Stimulated activated CD8-positive, alpha-beta memory T cell treated with anti-CD3 and anti-CD28 coated beads, Interleukin-7, amount 100 ng/mL, for 24 hours (primary cell): ENCODE data around the gene FGA.
"Not testable (repeated sequence)": the region's sequence is repeated elsewhere in the genome, so short reads cannot be mapped to it uniquely, and the experiment has no call there.

Experiments
- DNase-seq: peaks from one replicate; pipeline ENCODE4 v3.0.0-alpha.2; 2020; ENCODE audit warnings: low read depth

FGA gene

DNA sequence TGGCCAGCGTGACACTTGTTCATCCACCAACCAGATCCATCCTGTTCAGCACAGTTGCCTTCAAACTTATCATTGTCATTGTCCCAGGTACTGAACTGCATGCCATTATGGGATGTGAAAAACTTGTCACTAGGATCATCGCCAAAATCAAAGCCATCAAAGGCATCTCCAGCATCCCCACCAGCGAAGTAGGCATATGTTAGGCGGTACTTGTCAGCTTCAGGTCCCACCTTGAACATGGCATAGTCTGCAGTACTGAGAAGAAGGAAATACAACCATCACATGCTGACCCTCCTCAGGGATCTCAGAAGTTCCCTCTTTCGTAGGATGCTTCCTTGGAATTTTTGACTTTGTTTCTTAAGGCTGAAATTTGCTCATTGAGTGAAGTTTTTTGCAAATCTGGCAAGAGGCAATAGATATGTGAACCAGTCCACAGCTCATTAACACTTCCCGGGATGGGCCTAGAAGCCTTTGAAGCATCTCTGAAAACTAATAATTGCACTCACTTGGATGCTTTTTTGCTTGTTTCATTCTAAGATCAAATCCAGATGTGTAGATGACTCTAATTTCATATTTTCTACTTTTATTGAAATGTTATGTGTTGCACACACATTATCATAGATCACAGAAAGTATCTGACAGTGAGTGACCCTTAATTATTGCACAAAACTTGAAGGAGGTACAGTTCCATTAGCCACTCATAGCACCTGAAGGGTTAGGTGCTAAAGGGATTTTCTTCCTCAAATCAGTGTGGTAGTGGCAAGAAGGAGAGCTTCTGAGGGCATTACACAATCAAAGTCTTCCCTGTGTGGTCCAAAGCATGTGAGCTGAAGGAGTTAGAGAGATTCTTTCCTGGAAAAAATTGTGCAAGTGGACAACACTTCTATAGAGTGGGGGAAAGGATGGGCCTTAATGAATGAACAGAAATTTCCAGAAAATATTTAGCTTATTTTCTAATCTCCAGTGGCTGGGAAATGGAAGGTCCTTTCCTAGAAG is 16.5 kb upstream of the FGA start:
- no peak for DNase-seq

DNA sequence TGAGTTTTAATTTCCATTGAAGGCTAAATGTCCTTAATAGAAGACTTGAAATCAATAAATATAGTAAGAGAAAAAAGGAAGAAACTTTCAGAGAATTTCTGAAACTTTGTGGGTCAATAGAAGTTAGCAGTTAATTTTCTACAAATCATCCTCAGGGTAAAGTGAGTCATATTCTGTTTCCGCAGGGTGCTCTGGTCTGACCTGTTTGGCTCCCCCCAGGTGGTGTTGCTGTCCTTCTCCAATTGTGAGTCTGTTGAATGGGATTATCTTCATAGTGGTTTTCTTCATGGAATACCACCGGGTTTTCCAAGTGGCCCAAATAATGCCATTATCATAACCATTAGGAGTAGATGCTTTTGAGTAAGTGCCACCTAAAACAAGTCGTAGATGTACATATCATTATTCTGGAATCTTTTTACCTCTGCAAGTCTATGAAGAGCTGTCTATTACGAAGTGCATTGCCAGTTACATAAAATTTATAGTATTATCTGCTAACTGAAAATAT is 14.2 kb upstream of the FGA start:
- DNase-seq: no peak

DNA sequence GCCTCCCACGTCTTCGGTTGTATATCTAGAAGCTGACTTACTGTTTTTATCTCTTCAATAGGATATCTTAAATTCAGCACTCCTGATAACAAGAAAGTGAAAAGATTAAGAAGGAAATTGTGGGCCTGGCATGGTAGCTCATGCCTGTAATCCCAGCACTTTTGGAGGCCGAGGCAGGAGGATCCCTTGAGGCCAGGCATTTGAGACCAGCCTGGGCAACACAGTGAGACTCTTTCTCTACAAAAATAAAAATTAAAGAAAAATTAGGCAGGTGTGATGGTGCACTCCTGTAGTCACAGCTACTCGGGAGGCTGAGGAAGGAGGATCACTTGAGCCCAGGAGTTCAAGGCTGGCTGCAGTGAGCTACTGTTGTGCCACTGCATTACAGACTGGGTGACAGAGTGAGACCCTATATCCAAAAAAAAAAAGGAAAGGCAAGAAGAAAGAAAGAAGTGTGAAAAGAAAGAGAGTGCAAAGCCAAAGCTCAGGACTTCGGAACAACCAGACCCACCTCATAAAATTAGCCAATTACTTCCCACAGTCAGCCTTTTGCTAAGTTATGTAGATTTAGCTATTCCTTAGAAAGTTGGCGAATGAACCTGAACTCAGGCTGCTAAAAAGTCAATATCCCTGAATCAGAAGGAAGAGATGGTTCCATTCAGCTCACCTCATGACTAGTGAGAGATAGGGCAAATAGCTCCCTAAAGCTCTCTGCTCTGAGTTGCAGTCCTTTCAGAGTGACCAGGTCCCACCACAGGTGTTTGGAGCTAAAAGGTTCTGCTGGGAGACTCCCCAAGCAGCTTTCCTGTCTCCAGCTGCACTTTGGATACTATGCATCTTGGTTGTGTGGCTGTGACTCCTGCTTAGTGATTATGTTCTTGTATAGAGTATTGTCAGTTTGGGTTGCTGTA is 12.7 kb upstream of the FGA start:
- DNase-seq: no peak

DNA sequence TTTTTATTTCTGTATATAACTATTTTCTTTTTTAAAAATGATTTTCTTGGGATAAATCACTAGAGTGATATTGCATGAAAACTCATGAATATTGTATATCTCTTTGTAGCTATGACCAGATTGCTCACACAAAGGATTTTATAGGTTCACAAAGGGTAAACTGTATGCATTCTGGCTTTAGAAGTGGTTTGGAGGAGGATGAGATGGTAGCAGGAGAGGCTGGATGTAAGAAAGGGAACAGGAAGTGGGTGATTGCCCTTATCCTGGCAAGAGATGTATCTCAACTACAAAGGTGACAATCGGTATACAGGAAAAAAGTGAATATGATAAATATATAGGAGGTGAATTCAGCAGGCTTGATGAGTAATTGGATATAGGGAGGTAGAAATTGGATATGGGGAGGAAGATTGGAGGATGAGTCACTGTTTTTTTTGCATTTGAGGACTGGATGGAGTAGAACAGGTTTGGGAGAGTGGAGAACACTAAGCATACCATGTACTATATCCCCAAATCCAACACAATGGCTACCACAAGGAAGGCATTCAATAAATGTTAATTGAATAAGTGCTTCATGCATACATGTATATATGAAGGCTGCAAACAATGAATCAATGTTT is 12.0 kb upstream of the FGA start:
- no peak for DNase-seq

DNA sequence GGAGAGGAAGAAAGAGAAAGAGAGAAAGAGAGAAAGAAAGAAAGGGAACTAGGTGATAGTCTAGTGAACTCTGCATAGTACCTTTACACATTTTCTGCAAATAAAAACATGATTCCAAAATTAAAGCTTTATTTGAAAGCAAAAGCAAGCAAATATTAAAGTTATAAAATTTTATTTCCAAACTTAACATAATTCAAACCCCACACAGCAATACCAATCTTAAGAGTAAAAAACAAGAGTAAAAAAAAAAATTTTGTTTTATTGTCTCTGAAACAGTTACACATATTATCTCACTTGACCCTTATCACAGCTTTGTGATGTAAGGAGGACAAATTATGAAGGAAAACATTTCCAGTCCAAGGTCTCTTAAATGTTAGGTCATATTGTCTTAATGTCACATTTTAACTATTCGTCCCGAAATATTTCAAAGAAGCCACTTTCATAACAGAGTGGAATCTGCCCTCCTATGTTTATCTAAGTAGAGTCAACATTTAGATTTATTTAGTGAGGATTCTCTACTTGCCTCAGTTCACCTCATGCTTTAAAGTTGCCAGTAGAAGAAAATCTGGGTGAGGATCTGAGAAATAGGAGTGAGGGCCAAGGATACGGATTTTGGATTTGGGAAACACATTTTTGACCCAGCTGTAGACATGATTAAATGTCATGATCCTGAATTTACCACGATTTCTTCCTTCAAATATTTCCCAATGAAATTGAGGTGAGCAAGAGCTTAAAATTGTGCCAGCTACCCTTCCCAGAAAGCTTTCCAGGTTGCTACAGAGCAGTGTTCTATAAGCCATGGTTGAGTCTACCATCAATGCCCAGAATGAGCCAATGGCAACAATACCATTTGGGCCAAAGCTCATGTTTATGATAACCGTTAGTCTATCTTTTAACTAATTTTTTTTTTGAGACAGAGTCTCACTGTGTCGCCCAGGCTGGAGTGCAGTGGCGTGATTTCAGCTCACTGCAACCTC is 7.5 kb upstream of the FGA start:
- DNase-seq: no peak

DNA sequence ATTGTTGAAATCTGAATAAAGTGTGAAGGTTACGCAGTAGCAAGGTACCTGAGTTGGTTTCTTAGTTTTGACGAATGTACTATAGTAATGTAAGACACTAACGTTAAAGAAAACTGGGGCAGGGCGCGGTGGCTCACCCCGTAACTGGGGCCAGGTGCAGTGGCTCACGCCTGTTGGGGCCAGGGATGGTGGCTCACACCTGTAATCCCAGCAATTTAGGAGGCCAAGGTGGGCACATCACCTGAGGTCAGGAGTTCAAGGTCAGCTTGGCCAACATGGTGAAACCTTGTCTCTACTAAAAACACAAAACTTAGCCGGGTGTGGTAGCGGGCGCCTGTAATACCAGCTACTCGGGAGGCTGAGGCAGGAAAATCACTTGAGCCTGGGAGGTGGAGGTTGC is 6.7 kb upstream of the FGA start:
- DNase-seq: not testable (repeated sequence)

DNA sequence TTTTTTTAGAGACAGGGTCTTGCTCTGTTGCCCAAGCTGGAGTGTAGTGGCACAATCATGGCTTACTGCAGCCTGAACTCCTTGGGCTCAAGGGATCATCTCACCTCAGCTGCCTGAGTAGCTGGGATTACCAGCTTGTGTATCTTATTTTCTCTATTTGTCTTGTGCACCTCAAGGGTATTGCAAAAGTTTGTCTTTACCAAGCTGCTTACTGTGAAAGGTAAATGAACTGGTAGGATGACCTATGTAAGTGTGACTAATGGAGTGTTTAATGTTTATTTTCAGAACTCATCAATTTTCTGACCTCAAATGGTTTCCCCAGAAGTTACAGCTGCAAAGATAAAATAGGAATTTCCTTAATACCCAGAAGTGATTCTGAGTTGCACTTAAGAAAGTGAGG is 5.3 kb upstream of the FGA start:
- DNase-seq: no peak

DNA sequence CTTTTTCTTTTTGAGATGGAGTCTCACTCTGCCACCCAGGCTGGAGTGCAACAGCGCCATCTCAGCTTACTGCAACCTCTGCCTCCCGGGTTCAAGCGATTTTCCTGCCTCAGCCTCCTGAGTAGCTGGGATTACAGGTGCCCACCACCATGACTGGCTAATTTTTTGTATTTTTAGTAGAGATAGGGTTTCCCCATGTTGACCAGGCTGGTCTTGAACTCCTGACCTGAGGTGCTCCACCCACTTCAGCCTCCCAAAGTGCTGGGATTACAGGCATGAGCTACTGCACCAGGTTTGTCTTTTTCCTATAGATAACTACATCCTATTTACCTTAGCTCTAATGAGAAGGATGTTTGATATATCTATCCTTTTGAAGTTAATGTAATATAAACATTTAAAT is 3.8 kb upstream of the FGA start:
- not testable (repeated sequence) for DNase-seq

DNA sequence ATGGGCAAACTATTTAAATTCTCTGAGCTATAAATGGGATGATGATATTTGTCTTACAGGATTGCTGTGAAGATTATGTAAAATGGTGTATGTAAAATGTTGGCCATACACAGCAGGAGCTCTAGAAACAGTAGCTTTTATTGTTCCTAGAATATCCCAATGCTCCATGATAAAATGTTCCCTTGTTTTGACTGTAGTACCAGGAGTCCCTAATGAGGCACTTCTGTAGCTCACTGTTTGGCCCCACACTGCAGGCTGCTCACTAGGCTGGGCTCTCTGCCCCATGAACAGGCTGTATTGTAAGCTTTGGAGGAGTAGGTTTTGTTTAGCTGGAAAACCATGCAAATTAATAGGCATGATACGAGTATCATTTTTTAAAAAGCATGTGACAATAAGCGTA is 3.3 kb upstream of the FGA start:
- no peak for DNase-seq

DNA sequence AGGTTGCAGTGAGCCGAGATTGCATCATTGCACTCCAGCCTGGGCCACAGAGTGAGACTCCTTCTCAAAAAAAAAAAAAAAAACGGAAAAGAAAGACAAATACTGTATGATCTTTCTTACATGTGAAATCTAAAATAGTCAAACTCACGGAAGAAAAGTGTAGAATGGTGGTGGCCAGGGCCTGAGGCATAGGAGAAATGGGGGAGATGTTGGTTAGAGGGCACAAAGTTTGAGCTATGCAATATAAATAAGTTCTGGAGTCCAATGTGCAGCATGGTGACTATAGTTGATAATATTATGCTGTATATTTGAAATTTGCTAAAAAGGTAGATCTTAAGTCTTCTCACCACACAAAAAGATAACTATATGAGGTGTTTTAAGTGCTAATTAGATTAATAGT is 1.3 kb upstream of the FGA start:
- no peak for DNase-seq

DNA sequence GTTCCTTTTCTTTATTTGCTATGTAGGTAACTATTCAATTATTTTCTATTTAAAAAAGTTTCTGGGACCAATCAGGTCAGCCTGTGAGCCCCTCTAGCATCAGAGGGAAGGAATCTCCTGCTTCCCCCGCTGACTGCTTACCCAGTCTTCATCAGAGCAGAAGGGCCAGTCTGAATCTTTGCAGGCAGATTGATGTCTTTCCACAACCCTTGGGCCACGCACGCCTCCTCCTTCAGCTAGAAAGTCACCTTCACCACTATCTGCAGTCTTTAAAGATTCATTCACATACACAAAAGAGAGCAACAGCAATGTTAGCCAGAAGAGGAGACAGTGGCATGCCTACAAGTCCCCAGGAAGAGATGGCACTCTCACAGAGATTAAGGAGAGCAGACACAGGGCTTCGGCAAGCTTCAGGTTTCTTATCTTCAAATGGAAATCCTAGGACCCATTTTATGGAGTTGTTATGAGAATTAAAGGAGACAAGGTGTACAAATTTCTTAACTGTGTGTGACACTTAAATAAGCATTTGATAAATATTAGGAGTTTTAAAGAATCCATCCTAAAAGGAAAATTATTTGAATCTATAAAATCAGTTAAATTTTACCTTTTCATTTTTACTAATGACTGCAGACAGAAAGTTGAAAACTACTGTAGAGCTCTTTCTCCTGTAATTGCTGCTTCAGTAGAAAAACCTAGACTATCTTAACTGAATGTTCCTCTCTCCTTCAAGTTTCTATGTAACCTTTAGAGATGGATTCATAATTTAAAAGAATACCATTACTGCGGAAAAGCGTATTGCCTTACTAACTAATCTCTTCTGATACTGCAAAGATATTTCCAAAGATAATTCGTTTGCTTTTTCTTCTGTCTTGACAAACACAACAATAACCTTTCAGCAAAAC is 995 bp downstream of the FGA start:
- no peak for DNase-seq

DNA sequence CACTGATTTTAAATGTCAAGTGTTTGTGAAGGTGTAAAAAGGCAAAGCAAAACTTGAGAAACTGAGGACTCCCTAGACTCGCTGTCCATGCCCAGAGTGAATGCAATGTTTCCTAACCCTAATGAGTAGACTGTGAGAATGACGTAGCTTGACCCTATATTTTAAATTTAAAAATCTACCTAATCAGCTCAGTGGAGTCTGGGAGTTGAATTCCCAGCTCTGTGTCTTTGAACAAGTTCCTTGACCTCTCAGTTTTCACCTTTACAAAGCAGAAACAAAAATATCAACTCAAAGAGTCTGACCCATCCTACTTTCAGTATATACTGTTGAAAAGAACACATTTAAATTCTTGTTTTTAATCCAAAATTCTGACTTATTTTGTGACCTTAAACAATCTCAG is 2.3 kb downstream of the FGA start:
- no peak for DNase-seq

DNA sequence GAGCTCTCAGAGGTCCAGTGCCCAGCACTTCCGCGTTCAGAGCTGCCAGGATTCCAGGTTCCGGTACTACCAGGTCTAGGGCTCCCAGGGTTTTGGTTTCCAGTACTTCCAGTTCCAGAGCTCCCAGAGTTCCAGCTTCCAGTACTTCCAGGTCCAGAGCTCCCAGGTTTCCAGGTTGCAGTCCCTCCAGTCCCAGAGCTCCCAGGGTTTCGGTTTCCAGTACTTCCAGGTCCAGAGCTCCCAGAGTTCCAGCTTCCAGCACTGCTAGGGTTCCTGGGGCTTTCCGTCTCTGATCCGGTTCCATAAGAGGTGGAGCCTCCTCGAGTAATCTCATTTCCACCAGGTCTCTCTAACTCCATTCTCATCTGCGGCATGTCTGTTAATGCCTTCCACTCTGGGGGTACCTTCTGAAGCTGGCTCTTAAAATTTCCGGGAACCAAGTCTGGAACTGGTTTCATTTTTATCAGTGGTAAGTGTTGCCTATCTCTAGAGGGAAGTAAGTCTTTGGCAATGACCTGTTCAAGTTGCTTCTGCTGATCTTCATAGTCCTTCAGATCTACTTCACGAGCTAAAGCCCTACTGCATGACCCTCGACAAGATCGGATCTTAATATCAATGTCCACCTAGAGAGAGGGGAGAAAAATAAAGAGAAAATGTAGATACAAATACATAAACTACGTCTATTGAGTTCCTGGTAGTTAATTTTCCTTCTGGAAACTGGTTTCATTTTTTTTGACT is 4.1 kb downstream of the FGA start:
- DNase-seq: no peak

DNA sequence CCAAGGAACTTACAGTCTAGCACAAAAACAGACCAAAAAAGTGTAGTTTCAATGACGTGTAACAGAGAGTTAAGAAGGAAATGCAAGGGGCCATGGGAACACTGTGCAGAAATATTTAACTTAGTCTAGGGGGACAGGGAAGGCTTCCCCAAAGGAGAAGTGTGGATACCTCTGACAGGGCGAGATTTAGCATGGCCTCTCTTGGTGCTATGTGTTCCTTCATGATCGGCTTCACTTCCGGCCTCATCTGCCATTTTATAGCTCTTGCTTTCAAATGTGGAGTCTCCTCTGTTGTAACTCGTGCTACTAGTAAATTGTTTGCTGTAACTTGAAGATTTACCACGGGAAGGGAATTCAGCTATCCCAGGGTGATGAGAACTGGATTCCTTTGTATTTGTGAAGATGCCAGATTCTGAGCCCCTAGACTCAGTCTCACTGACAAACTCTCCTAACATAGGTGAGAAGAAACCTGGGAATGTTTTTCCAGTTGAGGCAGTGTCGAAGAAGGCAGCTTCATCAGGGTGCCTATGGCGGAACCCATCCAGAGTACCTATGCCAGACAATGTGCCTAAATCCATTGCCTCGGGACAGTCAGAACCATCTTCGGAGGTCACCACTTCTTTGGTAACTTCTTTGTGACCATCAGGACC is 5.0 kb downstream of the FGA start:
- DNase-seq: no peak

DNA sequence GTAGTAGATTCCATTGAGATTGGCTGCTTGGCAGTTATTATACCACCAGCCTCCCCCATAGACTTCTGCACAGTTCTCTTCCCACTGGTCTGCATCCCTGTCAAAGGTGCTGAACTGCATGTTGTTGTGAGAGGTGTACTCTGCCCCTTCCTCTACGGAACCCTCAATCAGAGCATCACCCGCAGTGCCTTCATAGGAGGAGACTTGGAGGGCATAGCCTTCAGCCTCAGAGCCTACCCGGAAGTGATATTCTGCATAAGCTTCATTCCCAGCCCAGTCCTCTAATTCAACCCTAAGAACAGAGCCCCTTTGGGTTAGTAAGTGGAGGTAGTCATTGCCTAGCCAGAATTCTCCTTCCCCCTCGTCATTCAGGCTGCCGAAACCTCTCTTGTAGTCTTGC is 6.3 kb downstream of the FGA start:
- no peak for DNase-seq

DNA sequence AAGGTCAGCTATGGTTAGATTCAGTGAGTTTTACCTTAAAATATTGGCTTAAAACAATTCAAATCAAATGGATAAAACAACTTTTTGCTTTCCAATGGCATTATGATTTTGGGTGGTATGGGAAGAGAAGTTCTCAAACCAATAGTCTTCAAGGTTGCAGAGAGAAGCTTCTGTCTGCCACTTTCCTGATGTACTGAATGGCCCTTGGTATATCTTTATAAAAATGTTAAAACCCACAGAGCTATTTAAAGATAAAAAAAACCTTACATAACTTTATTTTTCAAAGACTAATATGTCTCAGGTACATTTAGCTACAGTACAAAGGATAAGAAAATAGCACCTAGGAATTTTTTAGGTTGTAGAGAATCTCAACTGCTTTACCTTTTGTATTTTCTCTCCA is 6.9 kb downstream of the FGA start:
- DNase-seq: no peak

DNA sequence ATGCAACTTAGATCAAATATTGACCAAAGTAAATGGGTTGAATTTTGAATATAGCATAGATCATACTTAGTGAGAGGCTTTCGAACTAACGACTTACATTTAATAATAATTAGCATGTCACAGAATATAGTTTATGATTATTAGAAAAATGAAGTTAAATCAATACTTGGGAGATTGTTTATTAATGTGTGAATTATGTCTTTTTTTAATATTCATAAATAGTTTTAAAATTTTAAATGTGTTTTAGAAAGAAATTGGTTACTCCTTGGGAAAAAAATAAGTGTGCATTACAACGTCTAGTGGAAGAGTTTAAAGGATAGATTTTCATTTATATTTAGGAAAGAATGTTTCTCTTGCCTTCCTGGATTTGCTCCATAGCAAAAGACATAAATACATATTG is 7.3 kb downstream of the FGA start:
- DNase-seq: no peak

DNA sequence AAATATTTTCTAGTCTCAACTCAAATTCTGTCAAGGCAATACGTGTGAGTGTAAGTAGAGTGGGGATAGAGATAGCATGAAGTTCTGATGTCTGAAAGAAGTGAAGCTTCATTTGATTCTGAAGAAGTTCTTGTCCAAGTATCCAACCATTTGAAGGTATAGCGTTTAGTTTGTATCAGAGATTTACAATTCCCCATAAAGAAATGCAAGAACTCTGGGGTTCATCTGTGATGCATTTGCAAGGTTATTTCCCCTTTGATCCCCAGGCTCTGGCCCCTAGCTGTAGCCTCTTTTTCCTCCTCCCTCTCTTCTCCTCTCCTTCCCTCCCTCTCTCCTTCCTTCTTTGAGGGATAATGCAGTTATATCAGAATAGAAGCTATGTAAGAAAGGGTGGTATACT is 7.8 kb downstream of the FGA start:
- DNase-seq: no peak

DNA sequence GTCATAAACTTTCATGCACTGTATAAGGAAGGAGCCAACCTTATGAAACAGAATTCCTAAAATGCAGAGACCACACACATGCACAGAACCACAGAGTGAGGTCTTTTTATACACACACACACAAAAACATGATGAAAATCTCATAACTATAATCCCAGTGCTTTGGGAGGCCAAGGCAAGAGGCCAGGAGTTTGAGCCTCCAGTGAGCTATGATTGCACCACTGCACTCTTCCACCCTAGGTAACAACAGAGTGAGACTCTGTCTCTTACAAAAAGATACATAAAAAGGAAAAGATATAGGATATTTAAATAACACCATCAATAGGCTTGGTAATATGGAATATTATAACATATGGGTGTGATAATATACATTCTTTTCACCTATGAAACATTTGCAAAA is 10.6 kb downstream of the FGA start:
- no peak for DNase-seq
